ENCODE results near the gene PIK3IP1.

PIK3IP1 gene

GRCh38 chr22:31292236-31292989, at the start of gene PIK3IP1:
TSS of gene PIK3IP1 (minus strand) at chr22:31292488. CDS start at chr22:31292344, 144 bp downstream.
- in situ Hi-C loops (cut with HindIII; ENCODE audit: low pct_ligation_motif_present, low pct_unique_long_range_greater_than_20kb, low sequenced_read_pairs), result no loop called here

GRCh38 chr22:31341386-31342088, 49.2 kb upstream of the PIK3IP1 start:
- in situ Hi-C loops (cut with HindIII; ENCODE audit: low pct_ligation_motif_present, low pct_unique_long_range_greater_than_20kb, low sequenced_read_pairs), result no loop called here

More at GRCh38 chr22:31292236-31292989, at the start of gene PIK3IP1:
- peak; percentile 84 for DNase-seq

GRCh38 chr22:31340765-31341247, 48.5 kb upstream of the PIK3IP1 start:
- in situ Hi-C loops (cut with HindIII; ENCODE audit: low pct_ligation_motif_present, low pct_unique_long_range_greater_than_20kb, low sequenced_read_pairs), result no loop called here
- DNase-seq, result no peak

More at GRCh38 chr22:31341386-31342088, 49.2 kb upstream of the PIK3IP1 start:
- DNase-seq, result no peak

- in situ Hi-C loops (cut with HindIII; ENCODE audit: low pct_ligation_motif_present, low pct_unique_long_range_greater_than_20kb, low sequenced_read_pairs), result no loop called here
These were observed 48.1 kb upstream of the PIK3IP1 start for GRCh38 chr22:31340360-31340759.

GRCh38 chr22:31339148-31339832, 47.0 kb upstream of the PIK3IP1 start:
- in situ Hi-C loops (cut with HindIII; ENCODE audit: low pct_ligation_motif_present, low pct_unique_long_range_greater_than_20kb, low sequenced_read_pairs), result no loop called here
- no peak for DNase-seq

More at GRCh38 chr22:31340360-31340759, 48.1 kb upstream of the PIK3IP1 start:
- DNase-seq, result no peak

- in situ Hi-C loops (cut with HindIII; ENCODE audit: low pct_ligation_motif_present, low pct_unique_long_range_greater_than_20kb, low sequenced_read_pairs), result no loop called here
- DNase-seq, result no peak
These were observed 44.9 kb upstream of the PIK3IP1 start for GRCh38 chr22:31337178-31337577.

GRCh38 chr22:31334329-31334728, 42.0 kb upstream of the PIK3IP1 start:
- no peak for DNase-seq
- in situ Hi-C loops (cut with HindIII; ENCODE audit: low pct_ligation_motif_present, low pct_unique_long_range_greater_than_20kb, low sequenced_read_pairs), result no loop called here

- in situ Hi-C loops (cut with HindIII; ENCODE audit: low pct_ligation_motif_present, low pct_unique_long_range_greater_than_20kb, low sequenced_read_pairs), result no loop called here
These were observed 41.4 kb upstream of the PIK3IP1 start for GRCh38 chr22:31333641-31334040.

GRCh38 chr22:31332886-31333285, 40.6 kb upstream of the PIK3IP1 start:
- in situ Hi-C loops (cut with HindIII; ENCODE audit: low pct_ligation_motif_present, low pct_unique_long_range_greater_than_20kb, low sequenced_read_pairs), result no loop called here
- no peak for DNase-seq

More at GRCh38 chr22:31333641-31334040, 41.4 kb upstream of the PIK3IP1 start:
- no peak for DNase-seq

GRCh38 chr22:31332010-31332409, 39.7 kb upstream of the PIK3IP1 start:
- in situ Hi-C loops (cut with HindIII; ENCODE audit: low pct_ligation_motif_present, low pct_unique_long_range_greater_than_20kb, low sequenced_read_pairs), result no loop called here
- no peak for DNase-seq

- in situ Hi-C loops (cut with HindIII; ENCODE audit: low pct_ligation_motif_present, low pct_unique_long_range_greater_than_20kb, low sequenced_read_pairs), result no loop called here
- no peak for DNase-seq
These were observed 37.3 kb upstream of the PIK3IP1 start for GRCh38 chr22:31329453-31330215.

GRCh38 chr22:31329029-31329428, 36.7 kb upstream of the PIK3IP1 start:
- in situ Hi-C loops (cut with HindIII; ENCODE audit: low pct_ligation_motif_present, low pct_unique_long_range_greater_than_20kb, low sequenced_read_pairs), result no loop called here
- DNase-seq, result peak; percentile 38

GRCh38 chr22:31328544-31328960, 36.3 kb upstream of the PIK3IP1 start:
- in situ Hi-C loops (cut with HindIII; ENCODE audit: low pct_ligation_motif_present, low pct_unique_long_range_greater_than_20kb, low sequenced_read_pairs), result no loop called here
- DNase-seq, result no peak

GRCh38 chr22:31327806-31328543, 35.7 kb upstream of the PIK3IP1 start:
- in situ Hi-C loops (cut with HindIII; ENCODE audit: low pct_ligation_motif_present, low pct_unique_long_range_greater_than_20kb, low sequenced_read_pairs), result no loop called here
- DNase-seq, result peak; percentile 10

GRCh38 chr22:31326877-31327276, 34.6 kb upstream of the PIK3IP1 start:
- DNase-seq, result no peak
- in situ Hi-C loops (cut with HindIII; ENCODE audit: low pct_ligation_motif_present, low pct_unique_long_range_greater_than_20kb, low sequenced_read_pairs), result no loop called here

- in situ Hi-C loops (cut with HindIII; ENCODE audit: low pct_ligation_motif_present, low pct_unique_long_range_greater_than_20kb, low sequenced_read_pairs), result no loop called here
- DNase-seq, result no peak
These were observed 31.6 kb upstream of the PIK3IP1 start for GRCh38 chr22:31323578-31324550.

GRCh38 chr22:31321421-31321820, 29.1 kb upstream of the PIK3IP1 start:
- DNase-seq, result no peak
- in situ Hi-C loops (cut with HindIII; ENCODE audit: low pct_ligation_motif_present, low pct_unique_long_range_greater_than_20kb, low sequenced_read_pairs), result no loop called here
